HG03558 (cell line): ENCODE data around the gene CFAP92.
"Not testable (repeated sequence)": the region's sequence is repeated elsewhere in the genome, so short reads cannot be mapped to it uniquely, and the experiment has no call there.

Experiments used
- ATAC-seq: cut with Tn5 transposase; IDR thresholded peaks from one replicate; pipeline ENCODE4 v1.9.1; 2021; ENCODE audit warnings: moderate number of reproducible peaks; ENCODE audit not compliant: unreplicated experiment; ENCODE audit errors: extremely low read depth

The CFAP92 gene

DNA sequence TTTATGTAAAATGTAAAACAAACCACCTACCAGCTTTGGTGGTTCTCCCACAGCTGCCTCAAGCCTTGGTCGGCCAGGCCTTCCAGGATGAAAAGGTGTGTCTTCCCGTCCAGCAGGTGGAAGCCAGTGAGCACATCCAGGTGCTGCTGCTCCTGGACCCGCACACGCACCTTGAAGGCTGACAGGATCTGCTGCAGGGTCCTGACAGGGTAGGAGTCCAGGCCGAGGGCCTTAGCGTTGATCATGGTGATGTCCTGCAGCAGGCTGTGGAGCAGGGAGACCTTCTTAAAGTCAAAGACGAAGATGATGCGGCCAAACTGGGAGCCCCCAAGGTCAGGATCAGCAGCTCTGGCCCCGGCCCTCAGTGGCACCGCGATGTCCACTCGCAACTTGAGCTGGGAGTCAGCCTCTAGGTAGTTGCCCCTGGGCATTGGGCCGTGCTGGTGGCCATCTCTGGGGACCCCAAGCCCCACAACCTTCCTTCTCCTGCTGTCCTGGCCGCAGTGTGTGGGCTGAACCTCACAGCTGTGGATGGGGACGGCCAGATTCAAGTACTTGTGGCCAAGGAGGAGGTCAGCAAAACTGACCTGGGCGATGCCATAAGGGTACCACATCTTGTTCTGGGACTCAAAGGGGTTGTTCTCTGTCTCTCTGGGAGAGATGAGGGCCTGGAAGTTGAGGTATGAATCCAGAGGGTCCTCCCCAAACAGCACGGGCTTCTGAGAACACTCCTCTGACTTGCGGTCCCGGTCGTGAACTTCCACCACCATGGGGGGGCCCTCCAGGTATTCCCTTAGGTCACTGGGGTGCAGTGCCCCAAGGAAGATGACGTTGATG lies 48.6 kb downstream of the CFAP92 start:
- ATAC-seq: no peak

DNA sequence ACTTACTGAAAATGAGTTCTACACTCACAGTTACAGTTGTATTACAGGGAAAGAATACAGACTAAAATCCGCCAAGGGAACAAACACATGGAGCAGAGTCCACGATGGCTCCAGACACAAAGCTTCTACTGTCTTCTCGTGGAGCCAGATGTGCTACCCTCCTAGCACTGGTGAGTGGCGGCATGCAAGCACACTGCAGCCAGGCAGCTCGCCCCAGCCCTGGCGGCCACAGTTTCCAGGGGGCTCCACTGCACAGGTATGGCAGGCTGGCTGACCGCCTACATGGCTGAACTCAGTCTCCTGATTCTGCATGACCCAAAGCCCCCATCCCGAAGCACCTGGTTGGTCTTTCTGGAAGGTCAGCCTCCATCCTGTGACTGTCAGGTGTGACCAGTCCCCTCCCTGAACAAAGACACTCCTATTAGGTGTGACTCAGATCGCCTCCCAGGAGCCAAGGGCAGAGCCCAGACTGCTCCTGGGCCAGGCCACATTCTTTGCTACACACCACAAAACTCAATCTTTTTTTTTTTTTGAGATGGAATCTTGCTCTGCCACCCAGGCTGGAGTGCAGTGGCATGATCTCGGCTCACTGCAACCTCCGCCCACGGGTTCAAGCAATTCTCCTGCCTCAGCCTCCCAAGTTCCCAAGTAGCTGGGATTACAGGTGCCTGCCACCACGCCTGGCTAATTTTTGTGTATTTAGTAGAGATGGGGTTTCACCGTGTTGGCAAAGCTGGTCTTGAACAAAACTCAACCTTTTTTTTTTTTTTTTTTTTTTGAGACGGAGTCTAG lies 51.5 kb downstream of the CFAP92 start:
- ATAC-seq: no peak

DNA sequence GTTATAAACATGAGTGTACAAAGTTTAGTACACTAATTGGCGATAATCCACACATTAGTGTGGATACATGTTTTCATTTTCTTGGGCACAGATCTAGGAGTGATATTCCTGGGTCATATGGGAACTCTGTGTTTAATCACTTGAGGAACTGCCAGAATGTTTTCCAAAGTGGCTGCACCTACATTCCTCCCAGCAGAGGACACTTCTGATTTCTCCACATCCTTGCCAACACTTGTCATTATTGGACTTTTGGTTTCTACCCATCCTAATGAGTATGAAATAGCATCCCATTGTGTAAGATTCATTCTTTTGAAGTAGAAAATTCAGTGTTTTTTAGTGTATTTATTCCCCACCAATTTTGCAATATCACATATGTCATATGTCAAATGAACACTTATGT lies 53.6 kb downstream of the CFAP92 start:
- no peak for ATAC-seq

DNA sequence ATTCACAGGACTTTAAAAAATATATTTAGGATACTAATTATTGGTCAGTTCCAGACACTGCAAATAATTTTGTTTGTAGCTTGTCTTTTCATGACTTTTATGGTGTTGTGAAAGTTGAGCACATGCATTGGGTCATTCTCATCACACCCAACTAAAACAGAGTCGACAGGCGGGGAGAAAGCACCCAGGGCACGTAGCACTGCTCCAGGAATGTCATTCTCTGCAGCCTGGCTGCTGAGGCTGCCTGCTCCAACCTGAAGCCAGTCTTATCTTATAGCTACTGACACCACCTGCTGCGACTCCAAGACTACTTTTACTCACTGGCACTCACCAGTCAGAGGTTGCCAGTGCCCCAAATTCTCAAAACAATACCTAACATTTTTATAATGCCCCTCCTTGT lies 57.5 kb downstream of the CFAP92 start:
- no peak for ATAC-seq

DNA sequence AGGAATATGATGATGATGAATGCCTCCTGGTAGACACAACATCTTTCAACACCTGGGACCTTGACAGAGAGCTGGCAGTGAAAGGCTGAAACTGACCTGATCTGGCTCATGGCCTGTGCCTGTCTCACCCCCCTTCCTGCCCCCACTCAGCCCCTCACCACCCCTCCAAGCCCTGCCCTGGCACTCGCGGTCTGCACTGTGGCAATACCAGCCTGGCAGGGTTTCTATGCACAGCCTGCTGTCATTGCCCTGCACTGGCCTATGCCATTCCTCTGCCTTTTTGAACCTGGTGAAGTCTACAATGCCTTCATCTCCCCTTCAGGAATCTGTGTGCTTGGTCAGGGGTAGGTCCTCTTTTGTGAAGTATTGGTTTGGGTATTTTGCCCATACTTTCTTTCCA lies 58.0 kb downstream of the CFAP92 start:
- no peak for ATAC-seq

DNA sequence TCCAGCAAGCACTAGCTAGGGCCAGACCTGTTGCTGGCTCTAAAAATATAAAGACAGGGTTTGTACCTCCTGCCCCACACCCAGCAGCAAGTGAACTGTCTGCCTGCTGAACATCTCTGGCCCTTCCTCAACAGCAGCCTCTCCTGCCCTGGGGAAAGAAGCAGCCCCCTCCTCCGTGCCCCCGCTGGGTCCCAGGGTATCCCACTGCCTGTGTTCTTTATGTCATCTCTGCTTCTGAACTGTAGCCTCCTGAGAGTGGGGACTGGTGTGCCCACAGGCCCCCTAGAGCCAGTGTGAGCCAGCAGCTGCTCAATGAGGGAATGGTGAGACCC lies 60.0 kb downstream of the CFAP92 start:
- ATAC-seq: no peak

DNA sequence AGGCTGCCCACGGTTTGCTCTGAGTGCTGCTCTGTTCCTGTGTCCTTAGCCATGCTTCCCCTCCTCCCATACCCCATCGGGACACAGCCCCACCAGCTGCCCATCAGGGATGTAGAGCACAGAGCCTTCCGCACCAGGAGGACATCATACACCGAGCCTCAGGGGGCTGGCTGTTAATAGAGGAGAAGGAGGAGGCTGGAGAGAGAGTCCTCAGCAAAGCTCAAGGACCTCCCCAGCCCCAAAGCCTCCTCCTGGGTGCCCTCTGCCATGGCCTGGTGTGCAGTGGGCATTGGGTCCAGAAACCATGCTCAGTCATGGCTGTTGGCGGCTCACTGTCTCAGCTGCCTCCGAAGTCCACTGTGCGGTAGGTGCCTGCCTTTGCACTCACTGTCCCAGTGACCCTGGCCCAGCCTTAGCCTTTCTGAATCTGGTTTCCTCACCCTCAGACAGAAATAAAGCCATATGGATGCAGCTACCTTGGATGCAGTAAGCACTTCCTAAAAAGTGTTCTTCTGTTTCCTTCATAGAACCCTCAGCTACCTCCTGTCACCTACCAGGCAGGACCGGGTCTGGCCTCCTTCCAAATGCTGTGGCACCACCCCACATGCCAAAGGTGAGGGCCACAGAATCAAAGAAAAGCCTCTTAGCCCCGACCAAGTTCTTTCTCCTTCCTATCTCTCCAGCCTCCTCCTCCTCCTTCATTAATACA lies 60.5 kb downstream of the CFAP92 start:
- no peak for ATAC-seq

DNA sequence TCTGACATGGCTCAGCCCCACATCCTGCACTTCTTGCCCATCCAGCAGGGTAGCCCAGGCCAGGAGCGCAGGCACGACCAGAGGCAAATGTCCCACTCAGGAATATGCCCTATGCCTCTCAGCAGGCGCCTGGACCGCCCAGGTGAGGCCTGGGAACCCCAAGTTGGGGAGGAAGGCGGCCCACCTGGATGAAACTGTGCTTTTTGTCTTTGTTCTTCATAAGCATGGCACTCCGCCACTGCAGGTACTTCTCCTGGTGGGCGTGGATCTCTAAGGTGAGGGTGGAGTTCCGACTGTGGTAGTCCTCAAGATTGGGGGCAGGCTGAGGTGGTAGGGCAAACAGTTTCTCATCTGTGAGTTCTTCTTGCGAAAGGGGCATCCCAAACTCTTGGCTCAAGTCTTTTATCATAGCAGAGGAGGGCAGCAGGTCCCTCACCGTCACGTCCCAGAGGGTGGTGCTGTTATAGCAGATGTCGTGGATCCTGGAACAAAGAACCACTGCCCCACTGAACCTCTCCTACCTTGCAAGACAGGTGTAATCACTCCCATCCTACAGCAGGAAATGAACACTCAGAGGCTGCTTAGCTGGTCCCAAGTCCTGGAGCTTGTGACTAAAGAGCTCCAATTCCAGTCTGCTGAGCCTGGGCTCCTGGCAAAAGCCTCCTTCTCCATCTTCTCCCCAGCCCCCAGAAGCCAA lies 61.2 kb downstream of the CFAP92 start:
- ATAC-seq: no peak

DNA sequence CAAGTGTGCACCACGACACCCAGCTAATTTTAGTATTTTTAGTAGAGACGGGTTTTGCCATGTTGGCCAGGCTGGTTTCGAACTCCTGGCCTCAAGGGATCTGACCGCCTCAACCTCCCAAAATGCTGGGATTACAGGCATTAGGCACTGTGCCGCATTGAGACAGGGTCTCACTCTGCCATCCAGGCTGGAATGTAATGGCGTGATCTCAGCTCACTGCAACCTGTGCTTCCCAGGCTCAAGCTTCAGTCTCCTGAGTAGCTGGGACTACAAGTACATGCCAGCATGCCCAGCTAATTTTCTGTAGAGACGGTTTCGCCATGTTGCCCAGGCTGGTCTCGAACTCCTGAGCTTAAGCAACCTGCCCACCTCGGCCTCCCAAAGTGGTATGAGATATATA lies 62.8 kb downstream of the CFAP92 start:
- ATAC-seq: no peak

DNA sequence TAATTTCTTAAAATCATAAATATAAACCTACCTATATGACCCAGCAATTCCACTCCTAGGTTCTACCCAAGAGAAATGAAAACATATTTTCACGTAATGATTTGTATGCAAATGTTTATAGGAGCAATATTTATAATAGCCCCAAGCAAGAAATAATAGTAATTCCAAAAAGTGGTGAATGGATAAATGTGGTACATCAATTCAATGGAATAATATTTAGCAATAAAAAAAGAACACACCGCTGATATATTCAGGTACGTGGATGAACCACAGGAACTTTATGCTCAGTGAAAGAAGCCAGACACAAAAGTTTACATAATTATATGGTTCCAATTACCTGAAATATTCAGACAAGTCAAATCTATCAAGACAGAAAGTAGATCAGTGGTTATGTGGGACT lies 64.5 kb downstream of the CFAP92 start:
- ATAC-seq: no peak

DNA sequence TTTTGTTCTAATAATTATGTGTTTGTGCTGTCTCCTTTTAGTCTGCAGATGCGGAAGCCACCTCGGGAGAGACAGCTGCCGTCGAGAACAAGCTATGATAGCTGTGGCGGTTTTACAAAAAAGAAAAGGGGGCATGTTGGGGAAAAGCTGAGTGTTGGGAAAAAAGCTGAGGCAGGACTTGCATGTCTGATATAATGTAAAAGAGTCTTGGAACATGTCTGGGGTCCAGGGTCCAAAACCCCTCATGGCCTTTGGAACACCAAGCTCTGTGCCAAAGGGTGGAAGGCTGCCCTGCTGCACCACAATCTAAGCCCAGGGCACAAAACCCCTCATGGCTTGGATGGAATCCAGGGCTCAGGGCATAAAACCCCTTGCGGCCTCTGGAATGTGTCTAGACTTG lies 69.9 kb downstream of the CFAP92 start:
- not testable (repeated sequence) for ATAC-seq

DNA sequence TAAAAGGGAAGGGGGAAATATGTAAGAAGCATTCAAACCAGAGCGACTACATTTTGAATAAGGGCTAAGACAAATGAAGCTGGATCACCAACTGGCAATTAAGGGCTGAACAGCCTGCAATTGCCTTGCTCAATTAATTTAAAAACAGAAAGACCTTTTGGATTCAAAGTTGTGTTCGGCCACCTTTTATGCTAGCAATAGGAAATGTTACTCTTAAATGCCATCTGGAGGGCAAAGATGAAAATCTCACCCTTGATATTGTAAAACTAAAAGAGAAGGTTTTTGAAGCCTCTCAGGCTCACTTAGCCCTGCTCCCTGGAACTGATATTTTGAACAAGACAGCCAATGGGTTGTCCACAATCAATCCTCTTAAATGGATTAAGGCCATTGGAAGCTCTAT lies 70.3 kb downstream of the CFAP92 start:
- ATAC-seq: no peak

DNA sequence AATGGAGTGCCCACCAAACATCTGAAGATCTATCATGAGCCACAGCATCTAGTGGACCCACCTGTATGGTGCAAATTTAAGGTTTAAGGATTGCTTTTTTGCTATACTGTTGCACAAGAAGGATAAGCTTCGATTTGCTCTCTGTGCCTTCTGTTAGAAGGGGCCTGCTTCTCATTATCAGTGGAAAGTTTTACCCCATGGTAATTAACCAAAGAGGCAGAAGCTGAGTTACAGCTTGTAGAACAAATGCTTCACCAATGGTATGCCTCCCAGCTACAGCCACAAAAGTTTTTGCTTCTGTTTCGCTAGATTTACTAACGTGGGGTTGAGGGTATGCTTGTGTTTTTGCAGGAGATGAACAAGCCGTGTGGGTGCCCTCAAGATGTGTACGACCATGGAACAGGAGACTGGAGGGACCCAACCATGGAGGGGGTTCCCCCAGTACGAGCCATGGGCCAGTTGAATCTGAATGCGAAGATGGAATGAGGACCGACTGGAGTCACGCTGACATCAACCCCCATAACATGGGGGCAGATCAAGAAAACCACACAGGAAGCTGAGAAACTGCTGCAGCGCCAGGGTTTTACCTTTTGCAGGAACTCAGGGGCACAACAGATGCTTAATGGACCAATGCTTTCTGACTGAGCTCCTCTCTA lies 70.9 kb downstream of the CFAP92 start:
- ATAC-seq: no peak

DNA sequence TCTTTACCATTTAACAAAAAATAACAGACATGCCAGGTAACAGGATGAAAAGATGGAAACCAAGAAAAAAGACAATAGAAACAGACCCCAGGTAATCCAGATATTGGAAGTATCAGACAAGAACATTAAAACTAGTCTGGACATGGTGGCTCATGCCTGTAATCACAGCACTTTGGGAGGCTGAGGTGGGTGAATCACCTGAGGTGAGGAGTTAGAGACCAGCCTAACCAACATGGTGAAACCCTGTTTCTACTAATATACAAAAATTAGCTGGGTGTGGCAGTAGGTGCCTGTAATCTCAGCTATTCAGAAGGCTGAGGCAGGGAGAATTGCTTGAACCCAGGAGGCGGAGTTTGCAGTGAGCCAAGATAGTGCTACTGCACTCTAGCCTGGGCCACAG lies 73.9 kb downstream of the CFAP92 start:
- no peak for ATAC-seq

DNA sequence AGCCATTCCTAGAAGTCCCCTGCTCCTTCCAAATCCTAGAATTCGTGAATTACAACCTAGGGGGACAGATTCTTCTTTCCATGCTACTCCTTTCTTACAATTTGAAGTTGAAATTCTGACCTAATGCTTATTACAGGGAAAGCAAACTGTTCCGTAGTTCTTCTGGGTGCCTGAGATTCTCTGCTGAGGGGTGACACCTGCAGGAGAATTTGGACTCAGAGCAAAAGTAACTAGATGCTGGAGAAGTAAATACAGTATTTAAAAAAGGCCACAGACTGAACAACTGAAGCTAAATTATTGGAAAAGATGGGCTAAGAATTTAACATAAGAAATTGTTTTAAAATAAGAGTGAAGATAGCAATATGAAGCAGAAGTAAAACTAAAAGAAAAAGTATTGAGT lies 76.6 kb downstream of the CFAP92 start:
- ATAC-seq: no peak

DNA sequence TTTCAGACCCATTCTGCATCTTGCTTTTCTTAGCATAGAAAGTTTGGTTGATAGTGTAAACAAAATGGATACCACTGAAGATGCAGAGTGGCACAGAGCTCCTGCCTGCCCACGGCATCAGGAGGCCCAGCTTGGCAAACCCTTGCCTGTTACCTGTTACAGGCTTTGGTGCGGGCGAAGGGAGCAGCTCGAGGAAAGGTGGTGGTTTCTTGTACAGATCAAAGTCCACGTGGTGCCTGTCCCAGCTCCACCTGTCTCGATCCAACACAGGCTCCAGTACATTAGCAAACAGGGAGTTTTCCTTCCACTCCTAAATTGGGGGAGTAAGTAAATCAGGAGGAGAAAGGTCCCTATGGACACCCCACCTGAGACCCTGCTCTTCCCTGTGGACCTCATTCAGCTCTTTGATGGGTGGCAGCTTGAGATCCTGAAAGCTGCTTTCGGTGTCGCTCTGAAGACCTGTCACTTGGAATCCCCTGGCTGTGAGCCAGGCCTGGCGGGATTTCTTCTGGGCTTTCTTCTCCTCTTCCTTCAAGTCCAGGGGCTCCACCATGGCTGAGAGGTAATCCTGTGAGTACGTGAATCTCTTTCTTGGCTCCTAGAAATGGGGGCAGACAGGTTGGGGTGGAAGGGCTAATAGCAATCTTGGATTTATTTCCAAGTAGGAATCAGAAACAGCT lies 78.8 kb downstream of the CFAP92 start:
- ATAC-seq: no peak

DNA sequence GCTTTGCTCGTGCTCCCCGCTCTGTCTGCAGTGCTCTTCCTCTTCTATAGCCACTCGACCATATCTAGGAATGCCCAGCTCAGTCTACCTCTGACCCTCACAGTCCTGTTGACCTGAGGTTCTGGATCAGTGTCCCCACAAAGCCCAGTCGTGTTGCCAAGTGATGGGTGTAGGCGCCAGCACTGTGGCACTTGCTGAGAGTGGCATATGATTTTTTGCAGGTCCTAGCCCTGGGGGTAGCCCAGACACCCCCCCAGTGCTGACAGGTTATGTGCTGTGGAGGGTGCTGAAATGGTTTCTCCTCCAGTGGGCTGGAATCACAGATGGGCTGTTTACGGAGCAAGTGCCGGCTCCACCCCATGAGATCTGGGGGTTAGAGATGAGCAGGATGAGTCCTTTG lies 82.0 kb downstream of the CFAP92 start:
- ATAC-seq: no peak

DNA sequence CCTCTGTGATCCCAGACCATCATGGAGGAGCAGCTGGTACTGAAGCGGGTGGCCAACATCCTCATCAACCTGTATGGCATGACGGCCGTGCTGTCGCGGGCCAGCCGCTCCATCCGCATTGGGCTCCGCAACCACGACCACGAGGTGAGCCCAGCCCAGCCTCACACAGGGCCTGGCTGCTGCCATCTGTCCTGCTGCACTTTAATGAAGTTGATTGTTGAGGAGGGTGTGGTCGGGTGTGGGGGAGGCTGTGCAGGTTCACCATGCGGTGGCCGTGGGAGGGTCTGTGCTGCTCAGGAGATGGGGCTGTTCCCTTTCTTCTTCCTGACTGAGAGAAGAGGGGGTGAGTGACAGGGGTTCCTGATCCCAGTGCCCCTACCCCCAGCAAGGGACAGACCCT lies 83.9 kb downstream of the CFAP92 start:
- ATAC-seq: no peak

DNA sequence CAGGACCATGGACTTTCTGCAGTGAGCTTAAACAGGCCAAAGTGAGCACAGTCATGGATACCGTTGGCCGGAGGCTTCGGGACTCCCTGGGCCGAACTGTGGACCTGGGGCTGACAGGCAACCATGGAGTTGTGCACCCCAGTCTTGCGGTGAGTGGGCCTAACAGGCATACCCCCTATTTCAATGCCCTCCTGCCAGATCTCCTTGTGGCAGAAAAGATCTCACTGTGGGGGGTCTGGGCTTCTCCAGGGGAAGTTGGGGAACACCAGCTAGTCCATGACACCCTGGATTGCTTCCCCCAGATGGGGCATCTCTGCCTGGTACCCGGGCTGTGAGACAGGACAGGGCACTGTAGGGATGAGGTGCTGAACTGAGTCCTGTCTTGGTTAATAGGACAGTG lies 84.9 kb downstream of the CFAP92 start:
- ATAC-seq: no peak
